C4-2B (cell line): ENCODE measurements around the gene KCNIP1.

Experiments used
- CTCF ChIP-seq: fragments of 450-650 bp; conservative IDR thresholded peaks from 2 replicates; pipeline ENCODE4 v1.5.1; 2017; ENCODE audit warnings: mild to moderate bottlenecking
- ZFX ChIP-seq: fragments of 450-650 bp; IDR thresholded peaks from 2 replicates; pipeline ENCODE4 v1.6.1; 2017

- TF ChIP-seq CTCF (no peak), ZFX (no peak)
Observed at GRCh38 chr5:170721681-170722080, 217.9 kb downstream of the KCNIP1 start.
